Neural cell (in vitro differentiated cells): ENCODE results near the gene SFRP5. TPM values are rescaled to one million over a fixed set of nuclear protein-coding genes. Genes with fewer than 3 reads are reported as not detected.

Experiments
- H2AFZ ChIP-seq: fragments of 200-600, 300-800 bp; sonication (generic), shearing (Covaris generic); 2 replicates; pipeline ENCODE4 v1.6.0; 2014; ENCODE audit warnings: low read depth, mild to moderate bottlenecking, antibody characterized with exemption, low read length, moderate library complexity
- H3F3A ChIP-seq: fragments of 200-600 bp; shearing (Covaris generic); 2 replicates; pipeline ENCODE4 v1.6.1; 2016; ENCODE audit warnings: mild to moderate bottlenecking, moderate library complexity, mixed read lengths, antibody characterized with exemption, low read length; ENCODE audit not compliant: insufficient read depth, poor library complexity, severe bottlenecking
- H3K27ac ChIP-seq: fragments of 200-600, 300-800 bp; sonication (generic), shearing (Covaris generic); 2 replicates; pipeline ENCODE4 v1.5.1; 2014; ENCODE audit warnings: mild to moderate bottlenecking, low read length, moderate library complexity
- H3K27me3 ChIP-seq: fragments of 300-800, 200-600 bp; sonication (generic), shearing (Covaris generic); 2 replicates; pipeline ENCODE4 v1.6.0; 2014; ENCODE audit warnings: mild to moderate bottlenecking, low read depth, low read length, moderate library complexity; ENCODE audit not compliant: insufficient read depth
- H3K36me3 ChIP-seq: fragments of 300-800, 200-600 bp; sonication (generic), shearing (Covaris generic); 2 replicates; pipeline ENCODE4 v1.5.1; 2014; ENCODE audit warnings: mild to moderate bottlenecking, antibody characterized with exemption, low read length, moderate library complexity; ENCODE audit not compliant: insufficient read depth
- H3K4me2 ChIP-seq: fragments of 300-800, 200-600 bp; sonication (generic), shearing (Covaris generic); 2 replicates; pipeline ENCODE4 v1.6.0; 2014; ENCODE audit warnings: mild to moderate bottlenecking, low read length
- H3K4me3 ChIP-seq: fragments of 300-800, 200-600 bp; sonication (generic), shearing (Covaris generic); 2 replicates; pipeline ENCODE4 v1.5.1; 2014; ENCODE audit warnings: mild to moderate bottlenecking, low read length, moderate library complexity
- H3K79me2 ChIP-seq: fragments of 200-600 bp; shearing (Covaris generic); replicated peaks from 2 replicates; pipeline ENCODE4 v1.6.0; 2014; ENCODE audit warnings: mild to moderate bottlenecking, low read length, moderate library complexity; ENCODE audit not compliant: insufficient read depth
- H3K9ac ChIP-seq: fragments of 300-800, 200-600 bp; sonication (generic), shearing (Covaris generic); 2 replicates; pipeline ENCODE4 v1.6.1; 2016; ENCODE audit warnings: mild to moderate bottlenecking, low read length, mixed read lengths
- H3K9me2 ChIP-seq: fragments of 200-600 bp; shearing (Covaris generic); 2 replicates; pipeline ENCODE4 v1.6.1; 2016; ENCODE audit warnings: mild to moderate bottlenecking, low read length, mixed read lengths; ENCODE audit not compliant: insufficient read depth
- H3K9me3 ChIP-seq: fragments of 200-600, 300-800 bp; sonication (generic), shearing (Covaris generic); 2 replicates; pipeline ENCODE4 v1.6.1; 2016; ENCODE audit warnings: mild to moderate bottlenecking, mixed run types, low read length, moderate library complexity, mixed read lengths
- H4K20me1 ChIP-seq: fragments of 200-600 bp; shearing (Covaris generic); 2 replicates; pipeline ENCODE4 v1.6.1; 2016; ENCODE audit warnings: mild to moderate bottlenecking, mixed run types; ENCODE audit not compliant: insufficient read depth
- CTCF ChIP-seq: fragments of 450-650 bp; IDR thresholded peaks from 2 replicates; pipeline ENCODE4 v1.5.1; 2014; ENCODE audit warnings: antibody characterized with exemption, mild to moderate bottlenecking, moderate library complexity; ENCODE audit not compliant: poor library complexity, severe bottlenecking
- EP300 ChIP-seq: fragments of 450-650 bp; conservative IDR thresholded peaks from 2 replicates; pipeline ENCODE4 v1.6.1; 2014; ENCODE audit warnings: antibody characterized with exemption, mild to moderate bottlenecking, moderate library complexity; ENCODE audit not compliant: poor library complexity, severe bottlenecking
- EZH2 ChIP-seq: fragments of 200-600, 300-800 bp; shearing (Covaris generic), sonication (generic); IDR thresholded peaks from 2 replicates; pipeline ENCODE4 v1.6.1; 2014; ENCODE audit warnings: antibody characterized with exemption, low read length, borderline replicate concordance, mild to moderate bottlenecking; ENCODE audit not compliant: insufficient read depth, poor library complexity, severe bottlenecking
- MXI1 ChIP-seq: fragments of 450-650 bp; conservative IDR thresholded peaks from 2 replicates; pipeline ENCODE4 v1.6.1; 2014; ENCODE audit warnings: antibody characterized with exemption, mild to moderate bottlenecking; ENCODE audit not compliant: poor library complexity, severe bottlenecking
- POLR2AphosphoS5 ChIP-seq: IDR thresholded peaks from 2 replicates; pipeline ENCODE4 v1.6.1; 2012
- RAD21 ChIP-seq: fragments of 450-650 bp; conservative IDR thresholded peaks from 2 replicates; pipeline ENCODE4 v1.6.1; 2014; ENCODE audit warnings: antibody characterized with exemption, mild to moderate bottlenecking, moderate library complexity
- SMC3 ChIP-seq: fragments of 450-650 bp; conservative IDR thresholded peaks from 2 replicates; pipeline ENCODE4 v1.6.1; 2014; ENCODE audit warnings: antibody characterized with exemption, mild to moderate bottlenecking, moderate library complexity; ENCODE audit not compliant: poor library complexity
- TAF1 ChIP-seq: IDR thresholded peaks from 2 replicates; pipeline ENCODE4 v1.6.1; 2012; ENCODE audit warnings: low read depth
- polyA plus RNA-seq: library from polyadenylated mRNA; depleted of rRNA; stranded (reverse); fragments of >200 nt; gene quantifications from 2 replicates; pipeline ENCODE4 v1.2.3, GENCODE V29; 2014
- TF ChIP-seq, protein P1 (sequence below): IDR thresholded peaks from 2 replicates; pipeline ENCODE4 v1.6.1; 2012; ENCODE audit warnings: borderline replicate concordance

The SFRP5 gene
- polyA plus RNA-seq, 1 donor from 2014 or later: 1.2 TPM

DNA sequence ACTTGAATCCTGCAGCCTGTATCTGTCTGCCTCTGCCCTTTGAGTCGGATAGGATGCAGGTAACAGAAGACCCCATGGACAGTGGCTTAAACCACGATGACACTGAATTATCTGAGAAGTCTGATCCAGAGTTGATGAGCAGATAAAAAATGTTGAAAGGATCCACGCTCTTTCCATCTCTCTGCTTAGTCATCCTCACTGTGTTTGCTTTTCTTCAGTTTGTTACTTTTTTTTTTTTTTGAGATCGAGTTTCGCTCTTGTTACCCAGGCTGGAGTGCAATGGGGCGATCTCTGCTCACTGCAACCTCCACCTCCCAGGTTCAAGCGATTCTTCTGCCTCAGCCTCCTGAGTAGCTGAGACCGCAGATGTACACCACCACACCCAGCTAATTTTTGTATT, 40.9 kb upstream of the SFRP5 start:
- Histone ChIP-seq H3K79me2 (no peaks in the 10 kb centered on the region), H3K27ac (no peak overlapping the region), H3K9me3 (no peaks in the 10 kb centered on the region), H2AFZ (no peak overlapping the region), H3K9ac (no peak overlapping the region), H4K20me1 (no peaks in the 10 kb centered on the region), H3K27me3 (no peaks in the 10 kb centered on the region), H3K4me2 (no peak overlapping the region), H3K4me3 (no peak overlapping the region), H3K9me2 (no peaks in the 10 kb centered on the region), H3F3A (no peaks in the 10 kb centered on the region), H3K36me3 (no peaks in the 10 kb centered on the region)
- TF ChIP-seq SMC3 (no peak), TAF1 (no peak), EZH2 (no peak), POLR2AphosphoS5 (no peak), CTCF (no peak), MXI1 (no peak), EP300 (no peak), RAD21 (no peak)
- TF ChIP-seq, protein P1, sequence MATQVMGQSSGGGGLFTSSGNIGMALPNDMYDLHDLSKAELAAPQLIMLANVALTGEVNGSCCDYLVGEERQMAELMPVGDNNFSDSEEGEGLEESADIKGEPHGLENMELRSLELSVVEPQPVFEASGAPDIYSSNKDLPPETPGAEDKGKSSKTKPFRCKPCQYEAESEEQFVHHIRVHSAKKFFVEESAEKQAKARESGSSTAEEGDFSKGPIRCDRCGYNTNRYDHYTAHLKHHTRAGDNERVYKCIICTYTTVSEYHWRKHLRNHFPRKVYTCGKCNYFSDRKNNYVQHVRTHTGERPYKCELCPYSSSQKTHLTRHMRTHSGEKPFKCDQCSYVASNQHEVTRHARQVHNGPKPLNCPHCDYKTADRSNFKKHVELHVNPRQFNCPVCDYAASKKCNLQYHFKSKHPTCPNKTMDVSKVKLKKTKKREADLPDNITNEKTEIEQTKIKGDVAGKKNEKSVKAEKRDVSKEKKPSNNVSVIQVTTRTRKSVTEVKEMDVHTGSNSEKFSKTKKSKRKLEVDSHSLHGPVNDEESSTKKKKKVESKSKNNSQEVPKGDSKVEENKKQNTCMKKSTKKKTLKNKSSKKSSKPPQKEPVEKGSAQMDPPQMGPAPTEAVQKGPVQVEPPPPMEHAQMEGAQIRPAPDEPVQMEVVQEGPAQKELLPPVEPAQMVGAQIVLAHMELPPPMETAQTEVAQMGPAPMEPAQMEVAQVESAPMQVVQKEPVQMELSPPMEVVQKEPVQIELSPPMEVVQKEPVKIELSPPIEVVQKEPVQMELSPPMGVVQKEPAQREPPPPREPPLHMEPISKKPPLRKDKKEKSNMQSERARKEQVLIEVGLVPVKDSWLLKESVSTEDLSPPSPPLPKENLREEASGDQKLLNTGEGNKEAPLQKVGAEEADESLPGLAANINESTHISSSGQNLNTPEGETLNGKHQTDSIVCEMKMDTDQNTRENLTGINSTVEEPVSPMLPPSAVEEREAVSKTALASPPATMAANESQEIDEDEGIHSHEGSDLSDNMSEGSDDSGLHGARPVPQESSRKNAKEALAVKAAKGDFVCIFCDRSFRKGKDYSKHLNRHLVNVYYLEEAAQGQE: no peak

GRCh38 chr10:97811958-97812357, 40.2 kb upstream of the SFRP5 start:
- H4K20me1 ChIP-seq: no peaks in the 10 kb centered on the region
- H3K9ac ChIP-seq: no peak overlapping the region
- no peak overlapping the region for H3K27ac ChIP-seq
- no peaks in the 10 kb centered on the region for H3K9me3 ChIP-seq
- H3K4me3 ChIP-seq: no peak overlapping the region
- no peaks in the 10 kb centered on the region for H3K27me3 ChIP-seq
- no peak overlapping the region for H3K4me2 ChIP-seq
- TF ChIP-seq TAF1 (no peak), CTCF (no peak)
- H3K9me2 ChIP-seq: no peaks in the 10 kb centered on the region
- no peaks in the 10 kb centered on the region for H3K36me3 ChIP-seq
- no peaks in the 10 kb centered on the region for H3K79me2 ChIP-seq
- H2AFZ ChIP-seq: no peak overlapping the region
- no peaks in the 10 kb centered on the region for H3F3A ChIP-seq
